ENCODE data around the gene OR5H15.
"Not testable (repeated sequence)": the region's sequence is repeated elsewhere in the genome, so short reads cannot be mapped to it uniquely, and the experiment has no call there.

OR5H15 gene

DNA sequence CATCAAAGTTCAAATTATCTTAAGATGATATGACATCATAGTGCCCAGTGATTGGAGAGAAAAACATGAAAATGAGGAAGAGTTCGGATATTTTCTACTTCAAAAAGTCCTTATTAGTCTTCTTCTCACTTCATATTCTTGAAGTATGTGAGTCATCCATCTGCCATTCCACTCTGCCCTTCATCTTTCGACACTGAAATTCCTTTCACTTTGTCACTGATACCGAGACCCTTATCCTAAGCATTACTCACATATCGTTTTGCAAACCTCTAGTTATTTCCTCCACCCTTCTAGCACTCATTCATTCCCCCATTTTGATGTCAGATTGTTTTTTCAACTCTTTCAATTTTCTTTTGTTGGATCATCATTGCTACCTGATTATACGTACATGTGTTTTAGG lies 15.3 kb upstream of the OR5H15 start:
- Histone ChIP-seq H3K36me3 (ENCODE audit: insufficient read depth, insufficient read length, low read length) (no peaks in the 10 kb centered on the region), H3K9ac (ENCODE audit: insufficient read length, low read depth) (no peak overlapping the region), H3K9me3 (ENCODE audit: insufficient read depth, low read length) (no peaks in the 10 kb centered on the region), H3K4me1 (ENCODE audit: insufficient read depth, insufficient read length) (no peaks in the 10 kb centered on the region), H3K4me3 (ENCODE audit: insufficient read length, low read depth) (no peak overlapping the region), H3K27me3 (ENCODE audit: insufficient read depth, insufficient read length) (no peaks in the 10 kb centered on the region)
- TF ChIP-seq ZNF274 (IDR thresholded peaks at IDR 0.05; ENCODE audit: low read depth, low read length) (no peak), YY1 (IDR thresholded peaks at IDR 0.05; ENCODE audit: insufficient read depth, insufficient read length) (no peak), SUZ12 (IDR thresholded peaks at IDR 0.05; ENCODE audit: extremely low read depth, insufficient read depth, insufficient read length) (no peak)
- no peak for DNase-seq (ENCODE audit: low read depth, low spot score)

GRCh38 chr3:98171071-98171470 lies 4.6 kb downstream of the OR5H15 start:
- no peak overlapping the region for H3K9ac ChIP-seq (ENCODE audit: insufficient read length, low read depth)

DNA sequence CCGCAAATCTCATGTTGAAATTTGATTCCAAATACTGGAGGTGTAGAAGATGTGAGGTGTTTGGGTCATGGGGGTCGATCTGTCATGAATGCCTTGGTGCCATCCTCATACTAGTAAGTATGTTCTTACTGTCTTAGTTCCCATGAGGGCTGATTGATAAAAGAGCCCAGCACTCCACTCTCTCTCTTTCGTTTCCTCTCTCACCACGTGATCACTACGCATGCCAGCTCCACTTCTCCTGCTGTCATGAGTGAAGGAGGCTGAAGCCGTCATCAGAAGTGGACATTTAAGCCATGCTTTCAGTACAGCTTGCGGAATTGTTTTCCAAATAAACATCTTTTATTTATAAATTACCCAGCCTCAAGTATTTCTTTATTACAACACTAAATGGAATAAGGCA lies 6.1 kb downstream of the OR5H15 start:
- Histone ChIP-seq H3K27me3 (ENCODE audit: insufficient read depth, insufficient read length) (no peaks in the 10 kb centered on the region), H3K36me3 (ENCODE audit: insufficient read depth, insufficient read length, low read length) (no peaks in the 10 kb centered on the region), H3K9me3 (ENCODE audit: insufficient read depth, low read length) (peaks cover 18% of the 10 kb centered on the region; the same call in 1 of the 2 replicates), H3K9ac (ENCODE audit: insufficient read length, low read depth) (no peak overlapping the region), H3K4me1 (ENCODE audit: insufficient read depth, insufficient read length) (no peaks in the 10 kb centered on the region), H3K4me3 (ENCODE audit: insufficient read length, low read depth) (no peak overlapping the region)
- no peak for TF ChIP-seq ZNF274 (IDR thresholded peaks at IDR 0.05; ENCODE audit: low read depth, low read length)
- TF ChIP-seq SUZ12 (IDR thresholded peaks at IDR 0.05; ENCODE audit: extremely low read depth, insufficient read depth, insufficient read length): no peak
- TF ChIP-seq YY1 (IDR thresholded peaks at IDR 0.05; ENCODE audit: insufficient read depth, insufficient read length): no peak
- no peak for DNase-seq (ENCODE audit: low read depth, low spot score)

More at GRCh38 chr3:98171071-98171470, 4.6 kb downstream of the OR5H15 start:
- H3K4me3 ChIP-seq (ENCODE audit: insufficient read length, low read depth): no peak overlapping the region
- H3K4me1 ChIP-seq (ENCODE audit: insufficient read depth, insufficient read length): no peaks in the 10 kb centered on the region
- TF ChIP-seq SUZ12 (IDR thresholded peaks at IDR 0.05; ENCODE audit: extremely low read depth, insufficient read depth, insufficient read length): no peak
- no peak for TF ChIP-seq ZNF274 (IDR thresholded peaks at IDR 0.05; ENCODE audit: low read depth, low read length)
- TF ChIP-seq YY1 (IDR thresholded peaks at IDR 0.05; ENCODE audit: insufficient read depth, insufficient read length): no peak
- no peaks in the 10 kb centered on the region for H3K27me3 ChIP-seq (ENCODE audit: insufficient read depth, insufficient read length)
- no peak for DNase-seq (ENCODE audit: low read depth, low spot score)
- peaks cover 18% of the 10 kb centered on the region; the same call in 1 of the 2 replicates for H3K9me3 ChIP-seq (ENCODE audit: insufficient read depth, low read length)
- no peaks in the 10 kb centered on the region for H3K36me3 ChIP-seq (ENCODE audit: insufficient read depth, insufficient read length, low read length)

DNA sequence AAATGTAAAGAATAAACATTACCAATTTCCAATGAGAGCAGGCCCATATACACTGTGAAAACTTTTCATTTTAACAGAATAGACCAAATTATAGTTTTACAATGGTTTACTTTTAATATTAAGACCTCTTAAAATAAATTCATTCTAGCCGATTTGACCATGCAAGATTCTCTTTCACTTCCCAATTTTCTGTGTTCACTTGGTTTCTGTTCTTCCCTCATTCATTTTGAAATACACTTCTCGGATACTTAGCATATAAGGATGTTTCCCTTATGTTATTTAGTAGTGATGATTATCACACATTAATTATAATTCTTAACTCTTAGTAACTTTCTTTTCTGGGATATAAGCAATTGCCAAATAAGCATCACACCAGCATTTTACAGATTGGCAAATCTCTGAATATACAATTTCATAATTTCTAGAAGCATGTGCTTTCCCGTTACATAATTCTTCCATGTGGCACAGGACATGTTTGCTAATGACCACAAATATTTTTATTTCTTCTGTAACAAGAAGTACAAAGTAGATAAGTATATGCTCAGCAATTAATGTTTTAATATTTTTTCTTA lies 13.9 kb downstream of the OR5H15 start:
- no peak overlapping the region for H3K4me3 ChIP-seq (ENCODE audit: insufficient read length, low read depth)
- 0 out of 2 replicates have a peak, but pooled peaks cover 5% of the 10 kb centered on the region for H3K9me3 ChIP-seq (ENCODE audit: insufficient read depth, low read length)
- H3K9ac ChIP-seq (ENCODE audit: insufficient read length, low read depth): no peak overlapping the region
- DNase-seq (ENCODE audit: low read depth, low spot score): no peak
- H3K36me3 ChIP-seq (ENCODE audit: insufficient read depth, insufficient read length, low read length): no peaks in the 10 kb centered on the region
- no peak for TF ChIP-seq SUZ12 (IDR thresholded peaks at IDR 0.05; ENCODE audit: extremely low read depth, insufficient read depth, insufficient read length)
- TF ChIP-seq YY1 (IDR thresholded peaks at IDR 0.05; ENCODE audit: insufficient read depth, insufficient read length): no peak
- TF ChIP-seq ZNF274 (IDR thresholded peaks at IDR 0.05; ENCODE audit: low read depth, low read length): no peak
- no peaks in the 10 kb centered on the region for H3K4me1 ChIP-seq (ENCODE audit: insufficient read depth, insufficient read length)
- H3K27me3 ChIP-seq (ENCODE audit: insufficient read depth, insufficient read length): no peaks in the 10 kb centered on the region

DNA sequence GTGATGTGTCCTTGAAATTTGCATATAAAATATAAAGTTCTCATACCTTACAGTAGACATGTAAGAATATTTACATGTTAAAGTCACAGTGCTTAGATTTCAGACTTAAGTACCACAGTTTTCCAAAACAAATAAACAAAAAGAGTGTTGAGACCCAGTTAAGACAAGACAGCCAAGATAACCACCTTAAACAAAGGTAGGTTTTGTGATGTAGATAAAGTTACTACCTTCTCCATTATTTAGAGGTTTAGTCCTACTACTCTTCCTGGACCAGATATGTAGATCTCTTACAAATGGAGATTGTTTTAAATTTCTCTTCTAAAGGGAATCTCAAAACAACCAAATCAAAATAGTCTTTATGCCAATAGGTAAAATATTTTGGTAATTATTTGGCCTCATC lies 15.7 kb downstream of the OR5H15 start:
- peak; percentile 9 for DNase-seq (ENCODE audit: low read depth, low spot score)
- Histone ChIP-seq H3K27me3 (ENCODE audit: insufficient read depth, insufficient read length) (no peaks in the 10 kb centered on the region), H3K36me3 (ENCODE audit: insufficient read depth, insufficient read length, low read length) (no peaks in the 10 kb centered on the region), H3K9me3 (ENCODE audit: insufficient read depth, low read length) (0 out of 2 replicates have a peak, but pooled peaks cover 5% of the 10 kb centered on the region), H3K4me1 (ENCODE audit: insufficient read depth, insufficient read length) (no peaks in the 10 kb centered on the region), H3K4me3 (ENCODE audit: insufficient read length, low read depth) (no peak overlapping the region), H3K9ac (ENCODE audit: insufficient read length, low read depth) (no peak overlapping the region)
- TF ChIP-seq SUZ12 (IDR thresholded peaks at IDR 0.05; ENCODE audit: extremely low read depth, insufficient read depth, insufficient read length) (no peak), YY1 (IDR thresholded peaks at IDR 0.05; ENCODE audit: insufficient read depth, insufficient read length) (no peak), ZNF274 (IDR thresholded peaks at IDR 0.05; ENCODE audit: low read depth, low read length) (no peak)

DNA sequence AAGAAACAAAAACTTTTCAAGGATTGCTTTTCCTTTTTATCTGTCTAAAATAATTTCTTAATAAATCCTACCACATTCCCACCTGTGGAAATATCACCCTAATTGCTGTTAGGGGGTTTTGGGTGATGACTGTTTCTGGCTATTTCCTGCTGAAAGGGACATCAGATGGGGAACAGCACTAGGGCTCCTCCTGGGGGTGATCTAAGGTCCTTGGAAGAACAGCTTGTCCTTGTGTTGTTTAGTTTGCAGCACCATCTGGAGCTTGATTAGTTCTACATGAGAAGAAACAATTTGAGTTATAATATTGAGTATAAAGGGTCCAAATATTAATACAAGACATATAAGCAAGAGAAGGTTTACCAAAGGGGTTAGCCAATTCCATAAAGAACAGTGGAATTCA lies 18.7 kb downstream of the OR5H15 start:
- peaks cover 11% of the 10 kb centered on the region; the same call in 1 of the 2 replicates for H3K9me3 ChIP-seq (ENCODE audit: insufficient read depth, low read length)
- H3K9ac ChIP-seq (ENCODE audit: insufficient read length, low read depth): no peak overlapping the region
- no peaks in the 10 kb centered on the region for H3K36me3 ChIP-seq (ENCODE audit: insufficient read depth, insufficient read length, low read length)
- H3K4me3 ChIP-seq (ENCODE audit: insufficient read length, low read depth): no peak overlapping the region
- DNase-seq (ENCODE audit: low read depth, low spot score): peak; percentile 20
- no peak for TF ChIP-seq SUZ12 (IDR thresholded peaks at IDR 0.05; ENCODE audit: extremely low read depth, insufficient read depth, insufficient read length)
- H3K4me1 ChIP-seq (ENCODE audit: insufficient read depth, insufficient read length): no peaks in the 10 kb centered on the region
- no peaks in the 10 kb centered on the region for H3K27me3 ChIP-seq (ENCODE audit: insufficient read depth, insufficient read length)

DNA sequence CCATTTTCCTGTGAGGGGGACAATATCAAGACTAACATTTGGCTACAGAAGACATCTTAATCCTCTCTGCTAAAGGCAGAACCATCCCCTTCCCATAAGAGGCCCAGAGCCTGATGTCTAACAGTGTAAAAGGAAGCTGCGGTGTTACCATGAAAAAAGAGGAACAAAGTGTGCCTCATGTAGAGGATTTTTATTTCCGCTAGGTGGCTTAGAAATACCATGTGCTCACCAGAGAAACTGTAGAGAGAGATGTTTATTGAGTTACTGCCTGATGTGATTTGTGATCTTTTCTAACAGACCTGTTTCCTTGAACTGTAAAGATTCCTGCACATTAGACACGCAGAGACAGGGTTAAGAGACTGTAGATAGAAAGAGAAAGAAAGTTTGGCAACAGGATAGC lies 22.0 kb downstream of the OR5H15 start:
- Histone ChIP-seq H3K4me1 (ENCODE audit: insufficient read depth, insufficient read length) (no peaks in the 10 kb centered on the region), H3K27me3 (ENCODE audit: insufficient read depth, insufficient read length) (no peaks in the 10 kb centered on the region), H3K9ac (ENCODE audit: insufficient read length, low read depth) (no peak overlapping the region), H3K36me3 (ENCODE audit: insufficient read depth, insufficient read length, low read length) (no peaks in the 10 kb centered on the region), H3K4me3 (ENCODE audit: insufficient read length, low read depth) (no peak overlapping the region), H3K9me3 (ENCODE audit: insufficient read depth, low read length) (peaks cover 36% of the 10 kb centered on the region)
- TF ChIP-seq ZNF274 (IDR thresholded peaks at IDR 0.05; ENCODE audit: low read depth, low read length): no peak
- TF ChIP-seq YY1 (IDR thresholded peaks at IDR 0.05; ENCODE audit: insufficient read depth, insufficient read length): no peak
- no peak for TF ChIP-seq SUZ12 (IDR thresholded peaks at IDR 0.05; ENCODE audit: extremely low read depth, insufficient read depth, insufficient read length)
- DNase-seq (ENCODE audit: low read depth, low spot score): no peak

DNA sequence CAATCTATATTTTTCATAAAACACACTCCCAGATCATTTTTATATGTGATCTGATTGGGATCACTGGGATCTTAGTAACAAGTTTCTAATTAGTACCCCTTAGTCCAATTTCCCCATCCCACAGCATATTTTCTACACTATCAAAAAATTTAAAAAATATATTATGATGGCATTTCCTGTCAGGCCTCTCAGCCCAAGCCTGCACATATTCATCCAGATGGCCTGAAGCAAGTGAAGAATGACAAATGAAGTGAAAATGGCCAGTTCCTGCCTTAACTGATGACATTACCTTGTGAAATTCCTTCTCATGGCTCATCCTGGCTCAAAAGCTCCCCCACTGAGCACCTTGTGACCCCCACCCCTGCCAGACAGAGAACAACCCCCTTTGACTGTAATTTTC lies 24.4 kb downstream of the OR5H15 start:
- H3K9ac ChIP-seq (ENCODE audit: insufficient read length, low read depth); DNase-seq (ENCODE audit: low read depth, low spot score); H3K27me3 ChIP-seq (ENCODE audit: insufficient read depth, insufficient read length); H3K4me3 ChIP-seq (ENCODE audit: insufficient read length, low read depth); H3K4me1 ChIP-seq (ENCODE audit: insufficient read depth, insufficient read length); H3K36me3 ChIP-seq (ENCODE audit: insufficient read depth, insufficient read length, low read length): not testable (repeated sequence)
- H3K9me3 ChIP-seq (ENCODE audit: insufficient read depth, low read length): peaks cover 43% of the 10 kb centered on the region

- not testable (repeated sequence) for H3K27me3 ChIP-seq (ENCODE audit: insufficient read depth, insufficient read length); H3K4me1 ChIP-seq (ENCODE audit: insufficient read depth, insufficient read length); H3K9ac ChIP-seq (ENCODE audit: insufficient read length, low read depth); H3K36me3 ChIP-seq (ENCODE audit: insufficient read depth, insufficient read length, low read length); H3K4me3 ChIP-seq (ENCODE audit: insufficient read length, low read depth); DNase-seq (ENCODE audit: low read depth, low spot score)
- peaks cover 38% of the 10 kb centered on the region for H3K9me3 ChIP-seq (ENCODE audit: insufficient read depth, low read length)
Observed at GRCh38 chr3:98196293-98196692, 29.8 kb downstream of the OR5H15 start.

Measured in NT2/D1 (cell line).